ACC112 (cell line): Measurements from ENCODE around the gene SH3RF3.

Experiments
- H2AFZ ChIP-seq: fragments of 200-600 bp; sonication (generic); one replicate; pipeline ENCODE4 v1.6.0; 2017; ENCODE audit warnings: antibody characterized with exemption, low read length; ENCODE audit not compliant: unreplicated experiment
- H3K27ac ChIP-seq: fragments of 200-600 bp; sonication (generic); 2 replicates; pipeline ENCODE4 v1.5.1; 2014; ENCODE audit warnings: low read depth, mild to moderate bottlenecking, antibody characterized with exemption, low read length, moderate library complexity
- H3K27me3 ChIP-seq: fragments of 200-600 bp; sonication (generic); 2 replicates; pipeline ENCODE4 v1.6.1; 2014; ENCODE audit warnings: mild to moderate bottlenecking, antibody characterized with exemption, low read length, moderate library complexity, mixed read lengths; ENCODE audit not compliant: insufficient read depth
- H3K36me3 ChIP-seq: fragments of 200-600 bp; sonication (generic); 2 replicates; pipeline ENCODE4 v1.6.1; 2016; ENCODE audit warnings: mild to moderate bottlenecking, antibody characterized with exemption, low read length, moderate library complexity, mixed read lengths; ENCODE audit not compliant: insufficient read depth
- H3K4me1 ChIP-seq: fragments of 200-600 bp; sonication (generic); one replicate; pipeline ENCODE4 v1.6.1; 2016; ENCODE audit warnings: low read length, mixed read lengths; ENCODE audit not compliant: insufficient read depth, unreplicated experiment, control insufficient read depth
- H3K4me3 ChIP-seq: fragments of 200-600 bp; sonication (generic); 2 replicates; pipeline ENCODE4 v1.5.1; 2014; ENCODE audit warnings: mild to moderate bottlenecking, low read depth, low read length
- H3K79me2 ChIP-seq: fragments of 200-600 bp; sonication (generic); one replicate; pipeline ENCODE4 v1.6.0; 2016; ENCODE audit warnings: low read length; ENCODE audit not compliant: control insufficient read depth, unreplicated experiment, insufficient read depth

The SH3RF3 gene

GRCh38 chr2:109264595-109265328 lies 135.8 kb downstream of the SH3RF3 start:
- Histone ChIP-seq H3K79me2 (peaks cover 36% of the 10 kb centered on the region), H3K4me1 (peaks cover 11% of the 10 kb centered on the region), H2AFZ (no peak overlapping the region), H3K27ac (no peak overlapping the region), H3K36me3 (no peaks in the 10 kb centered on the region), H3K4me3 (no peak overlapping the region), H3K27me3 (no peaks in the 10 kb centered on the region)

GRCh38 chr2:109265369-109265768 lies 136.4 kb downstream of the SH3RF3 start:
- Histone ChIP-seq H3K36me3 (no peaks in the 10 kb centered on the region), H3K27ac (no peak overlapping the region), H3K4me1 (peaks cover 11% of the 10 kb centered on the region), H3K4me3 (no peak overlapping the region), H2AFZ (no peak overlapping the region), H3K79me2 (peaks cover 37% of the 10 kb centered on the region), H3K27me3 (no peaks in the 10 kb centered on the region)

GRCh38 chr2:109265953-109266352 lies 136.9 kb downstream of the SH3RF3 start:
- Histone ChIP-seq H3K4me1 (peaks cover 11% of the 10 kb centered on the region), H3K4me3 (no peak overlapping the region), H3K27me3 (no peaks in the 10 kb centered on the region), H2AFZ (no peak overlapping the region), H3K79me2 (peaks cover 31% of the 10 kb centered on the region), H3K27ac (no peak overlapping the region), H3K36me3 (no peaks in the 10 kb centered on the region)

- no peak overlapping the region for H3K4me3 ChIP-seq
- no peak overlapping the region for H2AFZ ChIP-seq
- no peaks in the 10 kb centered on the region for H3K27me3 ChIP-seq
- peaks cover 26% of the 10 kb centered on the region for H3K79me2 ChIP-seq
- H3K36me3 ChIP-seq, result no peaks in the 10 kb centered on the region
- H3K4me1 ChIP-seq, result peaks cover 11% of the 10 kb centered on the region
- H3K27ac ChIP-seq, result no peak overlapping the region
These were observed 137.5 kb downstream of the SH3RF3 start for GRCh38 chr2:109266496-109266895.

GRCh38 chr2:109266998-109267854 lies 138.2 kb downstream of the SH3RF3 start:
- H3K79me2 ChIP-seq, result peaks cover 25% of the 10 kb centered on the region
- H2AFZ ChIP-seq, result no peak overlapping the region
- H3K4me3 ChIP-seq, result no peak overlapping the region
- no peaks in the 10 kb centered on the region for H3K27me3 ChIP-seq
- H3K27ac ChIP-seq, result no peak overlapping the region
- H3K36me3 ChIP-seq, result no peaks in the 10 kb centered on the region
- peaks cover 11% of the 10 kb centered on the region for H3K4me1 ChIP-seq

GRCh38 chr2:109268916-109269315 lies 139.9 kb downstream of the SH3RF3 start:
- no peak overlapping the region for H2AFZ ChIP-seq
- H3K27ac ChIP-seq, result no peak overlapping the region
- peaks cover 11% of the 10 kb centered on the region for H3K4me1 ChIP-seq
- no peak overlapping the region for H3K4me3 ChIP-seq
- peaks cover 39% of the 10 kb centered on the region for H3K79me2 ChIP-seq
- H3K27me3 ChIP-seq, result no peaks in the 10 kb centered on the region
- H3K36me3 ChIP-seq, result no peaks in the 10 kb centered on the region

GRCh38 chr2:109269706-109270504 lies 140.9 kb downstream of the SH3RF3 start:
- Histone ChIP-seq H3K4me1 (peaks cover 6% of the 10 kb centered on the region), H3K27ac (no peak overlapping the region), H2AFZ (no peak overlapping the region), H3K79me2 (peaks cover 45% of the 10 kb centered on the region), H3K36me3 (no peaks in the 10 kb centered on the region), H3K27me3 (no peaks in the 10 kb centered on the region), H3K4me3 (no peak overlapping the region)

- no peak overlapping the region for H2AFZ ChIP-seq
- H3K27ac ChIP-seq, result no peak overlapping the region
- H3K4me1 ChIP-seq, result no peaks in the 10 kb centered on the region
- no peaks in the 10 kb centered on the region for H3K36me3 ChIP-seq
- no peak overlapping the region for H3K4me3 ChIP-seq
- no peaks in the 10 kb centered on the region for H3K27me3 ChIP-seq
- H3K79me2 ChIP-seq, result peaks cover 41% of the 10 kb centered on the region
These were observed 141.7 kb downstream of the SH3RF3 start for GRCh38 chr2:109270505-109271312.

- peaks cover 32% of the 10 kb centered on the region for H3K79me2 ChIP-seq
- no peak overlapping the region for H3K27ac ChIP-seq
- H2AFZ ChIP-seq, result no peak overlapping the region
- no peak overlapping the region for H3K4me3 ChIP-seq
- H3K36me3 ChIP-seq, result no peaks in the 10 kb centered on the region
- no peaks in the 10 kb centered on the region for H3K4me1 ChIP-seq
- H3K27me3 ChIP-seq, result no peaks in the 10 kb centered on the region
These were observed 142.9 kb downstream of the SH3RF3 start for GRCh38 chr2:109271920-109272319.

GRCh38 chr2:109272461-109272860 lies 143.5 kb downstream of the SH3RF3 start:
- peaks cover 34% of the 10 kb centered on the region for H3K79me2 ChIP-seq
- no peak overlapping the region for H2AFZ ChIP-seq
- H3K4me1 ChIP-seq, result no peaks in the 10 kb centered on the region
- no peaks in the 10 kb centered on the region for H3K27me3 ChIP-seq
- no peak overlapping the region for H3K4me3 ChIP-seq
- H3K27ac ChIP-seq, result no peak overlapping the region
- H3K36me3 ChIP-seq, result no peaks in the 10 kb centered on the region
